GM12878 (cell line): ENCODE results near the gene KLF11. TPM values are rescaled to one million over a fixed set of nuclear protein-coding genes. Genes with fewer than 3 reads are reported as not detected.

Experiments
- ATAC-seq: fragments of 200-7000 bp; cut with Tn5 transposase; 3 replicates; pipeline ENCODE4 v1.9.1; 2020; ENCODE audit warnings: mild to moderate bottlenecking, moderate library complexity
- BruUV-seq: library from RNA; stranded (reverse); fragments of 400-500 nt; replicated peaks from 2 replicates; lab custom pipeline; 2021; lab: Mats Ljungman, UMichigan
- CTCF ChIA-PET: fragments of 300-600 bp; sonication (Branson Sonifier 250); formaldehyde crosslinking; extraction: SDS; loops from one replicate; lab custom pipeline; 2021; ENCODE audit warnings: inconsistent platforms; lab: Yijun Ruan, JAX
- POLR2A ChIA-PET: fragments of 350-600 bp; formaldehyde crosslinking; extraction: SDS; loops from one replicate; lab custom pipeline; 2021; ENCODE audit warnings: inconsistent platforms; lab: Charles Lee
- RAD21 ChIA-PET: fragments of 300-600 bp; sonication (Branson Sonifier 250); formaldehyde crosslinking; loops from one replicate; lab custom pipeline; 2023; ENCODE audit warnings: antibody characterized with exemption; ENCODE audit not compliant: unreplicated experiment; lab: Charles Lee
- SMC1A ChIA-PET: fragments of 300-600 bp; sonication (Branson Sonifier 250); formaldehyde crosslinking; loops from one replicate; lab custom pipeline; 2023; ENCODE audit not compliant: unreplicated experiment, uncharacterized antibody; lab: Charles Lee
- DNase-seq: peaks from one replicate; pipeline ENCODE4 v3.0.0-alpha.2; 2011; ENCODE audit warnings: low read depth, low spot score
- FAIRE-seq: peaks from 3 replicates; lab custom pipeline; 2011; peaks lifted over from hg19 to GRCh38; lab: Jason Lieb, UNC
- H2AFZ ChIP-seq: 2 replicates; pipeline ENCODE4 v1.6.0; 2011; ENCODE audit warnings: low read depth, low read length, control low read depth; ENCODE audit not compliant: control insufficient read depth
- H3K27ac ChIP-seq: 2 replicates; pipeline ENCODE4 v1.5.1; 2011; ENCODE audit warnings: control low read depth; ENCODE audit not compliant: control insufficient read depth, insufficient read depth
- H3K27me3 ChIP-seq, 2 experiments: replicated peaks in 1 of 2; 2 replicates each; pipeline versions ENCODE4 v1.6.0 to v1.6.1; 2011; ENCODE audit warnings: low read length in 1 of 2; ENCODE audit not compliant: control insufficient read depth in 2 of 2, insufficient read depth in 2 of 2
- H3K36me3 ChIP-seq, 2 experiments: 2 replicates each; pipeline ENCODE4 v1.5.1; 2011; ENCODE audit warnings: low read length in 1 of 2; ENCODE audit not compliant: control insufficient read depth in 2 of 2, insufficient read depth in 2 of 2
- H3K4me1 ChIP-seq: 2 replicates; pipeline ENCODE4 v1.6.1; 2011; ENCODE audit warnings: mild to moderate bottlenecking, low read length, moderate library complexity, mixed read lengths; ENCODE audit not compliant: control insufficient read depth, insufficient read depth
- H3K4me2 ChIP-seq: 2 replicates; pipeline ENCODE4 v1.6.0; 2011; ENCODE audit warnings: control low read depth; ENCODE audit not compliant: control insufficient read depth, insufficient read depth
- H3K4me3 ChIP-seq: fragments of 200-600 bp; sonication (generic); 2 replicates; pipeline ENCODE4 v1.5.1; 2016
- H3K79me2 ChIP-seq: 2 replicates; pipeline ENCODE4 v1.6.0; 2011; ENCODE audit warnings: low read length; ENCODE audit not compliant: control insufficient read depth, insufficient read depth
- H3K9ac ChIP-seq: 2 replicates; pipeline ENCODE4 v1.8.0; 2011; ENCODE audit warnings: low read length, control low read depth, mixed read lengths; ENCODE audit not compliant: control insufficient read depth, insufficient read depth
- H3K9me3 ChIP-seq: replicated peaks from 3 replicates; pipeline ENCODE4 v1.5.1; 2011; ENCODE audit warnings: mild to moderate bottlenecking, low read length; ENCODE audit not compliant: control insufficient read depth, insufficient read depth
- H4K20me1 ChIP-seq: 2 replicates; pipeline ENCODE4 v1.6.0; 2011; ENCODE audit not compliant: control insufficient read depth, insufficient read depth
- BMI1 ChIP-seq: fragments of 450-650 bp; IDR thresholded peaks from 2 replicates; pipeline ENCODE4 v1.6.1; 2016; ENCODE audit warnings: mild to moderate bottlenecking, moderate library complexity, borderline replicate concordance
- MXI1 ChIP-seq: fragments of 150-350 bp; IDR thresholded peaks from 2 replicates; pipeline ENCODE4 v1.6.1; 2011; ENCODE audit warnings: low read depth, mild to moderate bottlenecking, inconsistent platforms, low read length, improper control_type of control experiment
- MYC ChIP-seq: IDR thresholded peaks from 2 replicates; pipeline ENCODE4 v1.6.1; 2011; ENCODE audit warnings: mild to moderate bottlenecking, low read length, moderate library complexity, inconsistent platforms; ENCODE audit not compliant: insufficient read depth, insufficient replicate concordance, insufficient read length, severe bottlenecking
- REST ChIP-seq: IDR thresholded peaks from 2 replicates; pipeline ENCODE4 v1.6.1; 2012; ENCODE audit warnings: mild to moderate bottlenecking, low read depth, low read length
- SIX5 ChIP-seq: IDR thresholded peaks from 2 replicates; pipeline ENCODE4 v1.6.1; 2011; ENCODE audit warnings: mild to moderate bottlenecking, low read depth, low read length, moderate library complexity; ENCODE audit not compliant: severe bottlenecking
- ZNF274 ChIP-seq: IDR thresholded peaks from one replicate; pipeline ENCODE4 v1.8.0; 2011; ENCODE audit not compliant: insufficient read length, insufficient read depth
- WGBS: methylation state at CpG from one replicate; pipeline ENCODE4 v1.1.6; 2016; ENCODE audit warnings: low lambda C conversion rate; ENCODE audit not compliant: insufficient replicate concordance, insufficient coverage; ENCODE audit errors: missing lambda C conversion rate; 5-methylcytosine and 5-hydroxymethylcytosine counted together
- in situ Hi-C: fragments of 300-500 bp; cut with MboI; formaldehyde crosslinking; loops from 9 replicates; pipeline ENCODE4 v1.14.3; 2018; ENCODE audit warnings: mixed read lengths
- intact Hi-C: fragments of 100-400 bp; cut with micrococcal nuclease; formaldehyde crosslinking; loops from one replicate; pipeline ENCODE4 v1.14.2; 2022; ENCODE audit not compliant: unreplicated experiment
- polyA plus RNA-seq, 11 experiments: library from polyadenylated mRNA; depleted of rRNA in 4 of 11; unstranded in 6 of 11; stranded (reverse) in 5 of 11; fragments of >200 nt; fragmentation: Nextera tagmentation in 4 of 11; fragmentation: Illumina TruSeq in 1 of 11; extraction: Ambion mirVana in 4 of 11; extraction: Trizol in 1 of 11; gene quantifications; 1 replicate in 1 of 11; 2 replicates in 10 of 11; pipeline versions ENCODE4 v1.2.1 to v1.2.3, GENCODE V29; 2011 to 2016; ENCODE audit warnings: inconsistent platforms in 2 of 11, missing spikeins in 2 of 11, low read depth in 1 of 11
- total RNA-seq, 4 experiments: library from RNA; depleted of rRNA in 3 of 4; stranded (reverse); fragments of >200 nt in 3 of 4; fragmentation: Illumina TruSeq in 1 of 4; extraction: Trizol in 1 of 4; gene quantifications; 2 replicates each; pipeline versions ENCODE4 v1.2.1 to v1.2.3, GENCODE V29; 2013 to 2021
- TF ChIP-seq, protein P1 (sequence below): IDR thresholded peaks from 2 replicates; pipeline ENCODE4 v1.6.1; 2011; ENCODE audit warnings: mild to moderate bottlenecking, low read depth, low read length, moderate library complexity; ENCODE audit not compliant: insufficient replicate concordance

KLF11 gene
- total and polyA plus RNA-seq, 10 of the 15 experiments (the other 5 are each of a cell fraction or from before 2014, with no cell fraction given) = 0.03 to 0.54 (median 0.14) TPM; not detected in 1

GRCh38 chr2:10016802-10017258 lies 26.5 kb upstream of the KLF11 start:
- DNase-seq (no peak), FAIRE-seq (no peak), ATAC-seq (no peak)
- no peak overlapping the region for H3K4me2 ChIP-seq
- ChIA-PET SMC1A (no interaction called here), POLR2A (no interaction called here), CTCF (interaction anchor here (1.6 kb wide), 1 partner anchor 32 kb away, joined by 5 read pairs; no protein-coding TSS in a partner anchor), RAD21 (no interaction called here)
- no peaks in the 10 kb centered on the region; a peak in 1 of 4 replicates for H3K27me3 ChIP-seq
- H3K4me1 ChIP-seq = no peaks in the 10 kb centered on the region
- no peaks in the 10 kb centered on the region for H4K20me1 ChIP-seq
- H3K4me3 ChIP-seq = no peak overlapping the region
- peaks cover 2% of the 10 kb centered on the region; the same call in 1 of the 3 replicates for H3K9me3 ChIP-seq
- no peak overlapping the region for H3K9ac ChIP-seq
- intact Hi-C loops = no loop called here
- H2AFZ ChIP-seq = no peak overlapping the region
- no TSS peak for BruUV-seq
- no peaks in the 10 kb centered on the region for H3K79me2 ChIP-seq
- no peak overlapping the region for H3K27ac ChIP-seq
- TF ChIP-seq MYC (no peak), BMI1 (no peak), SIX5 (no peak), MXI1 (no peak), REST (no peak), ZNF274 (no peak)
- TF ChIP-seq, protein P1, sequence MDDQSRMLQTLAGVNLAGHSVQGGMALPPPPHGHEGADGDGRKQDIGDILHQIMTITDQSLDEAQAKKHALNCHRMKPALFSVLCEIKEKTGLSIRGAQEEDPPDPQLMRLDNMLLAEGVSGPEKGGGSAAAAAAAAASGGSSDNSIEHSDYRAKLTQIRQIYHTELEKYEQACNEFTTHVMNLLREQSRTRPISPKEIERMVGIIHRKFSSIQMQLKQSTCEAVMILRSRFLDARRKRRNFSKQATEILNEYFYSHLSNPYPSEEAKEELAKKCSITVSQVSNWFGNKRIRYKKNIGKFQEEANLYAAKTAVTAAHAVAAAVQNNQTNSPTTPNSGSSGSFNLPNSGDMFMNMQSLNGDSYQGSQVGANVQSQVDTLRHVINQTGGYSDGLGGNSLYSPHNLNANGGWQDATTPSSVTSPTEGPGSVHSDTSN = no peak
- 60% methylated on average over 8 of the region's 8 CpGs for WGBS
- H3K36me3 ChIP-seq = no peaks in the 10 kb centered on the region
- in situ Hi-C loops = no loop called here
